GM12878 (cell line): ENCODE results near the gene ENPP7. TPM values are rescaled to one million over a fixed set of nuclear protein-coding genes. Genes with fewer than 3 reads are reported as not detected.

ENCODE experiments used
- ATAC-seq: fragments of 200-7000 bp; cut with Tn5 transposase; 3 replicates; pipeline ENCODE4 v1.9.1; 2020; ENCODE audit warnings: mild to moderate bottlenecking, moderate library complexity
- BruUV-seq: library from RNA; stranded (reverse); fragments of 400-500 nt; replicated peaks from 2 replicates; lab custom pipeline; 2021; lab: Mats Ljungman, UMichigan
- CTCF ChIA-PET: fragments of 300-600 bp; sonication (Branson Sonifier 250); formaldehyde crosslinking; extraction: SDS; loops from one replicate; lab custom pipeline; 2021; ENCODE audit warnings: inconsistent platforms; lab: Yijun Ruan, JAX
- POLR2A ChIA-PET: fragments of 350-600 bp; formaldehyde crosslinking; extraction: SDS; loops from one replicate; lab custom pipeline; 2021; ENCODE audit warnings: inconsistent platforms; lab: Charles Lee
- RAD21 ChIA-PET: fragments of 300-600 bp; sonication (Branson Sonifier 250); formaldehyde crosslinking; loops from one replicate; lab custom pipeline; 2023; ENCODE audit warnings: antibody characterized with exemption; ENCODE audit not compliant: unreplicated experiment; lab: Charles Lee
- SMC1A ChIA-PET: fragments of 300-600 bp; sonication (Branson Sonifier 250); formaldehyde crosslinking; loops from one replicate; lab custom pipeline; 2023; ENCODE audit not compliant: unreplicated experiment, uncharacterized antibody; lab: Charles Lee
- DNase-seq: peaks from one replicate; pipeline ENCODE4 v3.0.0-alpha.2; 2011; ENCODE audit warnings: low read depth, low spot score
- FAIRE-seq: peaks from 3 replicates; lab custom pipeline; 2011; peaks lifted over from hg19 to GRCh38; lab: Jason Lieb, UNC
- H2AFZ ChIP-seq: 2 replicates; pipeline ENCODE4 v1.6.0; 2011; ENCODE audit warnings: low read depth, low read length, control low read depth; ENCODE audit not compliant: control insufficient read depth
- H3K27ac ChIP-seq: 2 replicates; pipeline ENCODE4 v1.5.1; 2011; ENCODE audit warnings: control low read depth; ENCODE audit not compliant: control insufficient read depth, insufficient read depth
- H3K27me3 ChIP-seq, 2 experiments: replicated peaks in 1 of 2; 2 replicates each; pipeline versions ENCODE4 v1.6.0 to v1.6.1; 2011; ENCODE audit warnings: low read length in 1 of 2; ENCODE audit not compliant: control insufficient read depth in 2 of 2, insufficient read depth in 2 of 2
- H3K36me3 ChIP-seq, 2 experiments: 2 replicates each; pipeline ENCODE4 v1.5.1; 2011; ENCODE audit warnings: low read length in 1 of 2; ENCODE audit not compliant: control insufficient read depth in 2 of 2, insufficient read depth in 2 of 2
- H3K4me1 ChIP-seq: 2 replicates; pipeline ENCODE4 v1.6.1; 2011; ENCODE audit warnings: mild to moderate bottlenecking, low read length, moderate library complexity, mixed read lengths; ENCODE audit not compliant: control insufficient read depth, insufficient read depth
- H3K4me2 ChIP-seq: 2 replicates; pipeline ENCODE4 v1.6.0; 2011; ENCODE audit warnings: control low read depth; ENCODE audit not compliant: control insufficient read depth, insufficient read depth
- H3K4me3 ChIP-seq: fragments of 200-600 bp; sonication (generic); 2 replicates; pipeline ENCODE4 v1.5.1; 2016
- H3K79me2 ChIP-seq: 2 replicates; pipeline ENCODE4 v1.6.0; 2011; ENCODE audit warnings: low read length; ENCODE audit not compliant: control insufficient read depth, insufficient read depth
- H3K9ac ChIP-seq: 2 replicates; pipeline ENCODE4 v1.8.0; 2011; ENCODE audit warnings: low read length, control low read depth, mixed read lengths; ENCODE audit not compliant: control insufficient read depth, insufficient read depth
- H3K9me3 ChIP-seq: replicated peaks from 3 replicates; pipeline ENCODE4 v1.5.1; 2011; ENCODE audit warnings: mild to moderate bottlenecking, low read length; ENCODE audit not compliant: control insufficient read depth, insufficient read depth
- H4K20me1 ChIP-seq: 2 replicates; pipeline ENCODE4 v1.6.0; 2011; ENCODE audit not compliant: control insufficient read depth, insufficient read depth
- JUND ChIP-seq: IDR thresholded peaks from 2 replicates; pipeline ENCODE4 v1.6.1; 2012; ENCODE audit warnings: low read depth, mild to moderate bottlenecking, low read length, improper control_type of control experiment, moderate library complexity
- POU2F2 ChIP-seq: IDR thresholded peaks from 3 replicates; pipeline ENCODE4 v1.6.1; 2011; ENCODE audit warnings: low read depth, mild to moderate bottlenecking, low read length, borderline replicate concordance
- SPI1 ChIP-seq: IDR thresholded peaks from 2 replicates; pipeline ENCODE4 v1.6.1; 2011; ENCODE audit warnings: low read depth, mild to moderate bottlenecking, low read length, moderate library complexity, borderline replicate concordance; ENCODE audit not compliant: insufficient read depth
- WGBS: methylation state at CpG from one replicate; pipeline ENCODE4 v1.1.6; 2016; ENCODE audit warnings: low lambda C conversion rate; ENCODE audit not compliant: insufficient replicate concordance, insufficient coverage; ENCODE audit errors: missing lambda C conversion rate; 5-methylcytosine and 5-hydroxymethylcytosine counted together
- in situ Hi-C: fragments of 300-500 bp; cut with MboI; formaldehyde crosslinking; loops from 9 replicates; pipeline ENCODE4 v1.14.3; 2018; ENCODE audit warnings: mixed read lengths
- intact Hi-C: fragments of 100-400 bp; cut with micrococcal nuclease; formaldehyde crosslinking; loops from one replicate; pipeline ENCODE4 v1.14.2; 2022; ENCODE audit not compliant: unreplicated experiment
- polyA plus RNA-seq, 11 experiments: library from polyadenylated mRNA; depleted of rRNA in 4 of 11; unstranded in 6 of 11; stranded (reverse) in 5 of 11; fragments of >200 nt; fragmentation: Nextera tagmentation in 4 of 11; fragmentation: Illumina TruSeq in 1 of 11; extraction: Ambion mirVana in 4 of 11; extraction: Trizol in 1 of 11; gene quantifications; 1 replicate in 1 of 11; 2 replicates in 10 of 11; pipeline versions ENCODE4 v1.2.1 to v1.2.3, GENCODE V29; 2011 to 2016; ENCODE audit warnings: inconsistent platforms in 2 of 11, missing spikeins in 2 of 11, low read depth in 1 of 11
- total RNA-seq, 4 experiments: library from RNA; depleted of rRNA in 3 of 4; stranded (reverse); fragments of >200 nt in 3 of 4; fragmentation: Illumina TruSeq in 1 of 4; extraction: Trizol in 1 of 4; gene quantifications; 2 replicates each; pipeline versions ENCODE4 v1.2.1 to v1.2.3, GENCODE V29; 2013 to 2021
- TF ChIP-seq, protein P1 (sequence below): IDR thresholded peaks from 2 replicates; pipeline ENCODE4 v1.6.1; 2011; ENCODE audit warnings: mild to moderate bottlenecking, low read depth, low read length, moderate library complexity; ENCODE audit not compliant: insufficient replicate concordance
- TF ChIP-seq, protein P2 (sequence below): IDR thresholded peaks from 2 replicates; pipeline ENCODE4 v1.6.1; 2011; ENCODE audit warnings: borderline replicate concordance, low read depth, mild to moderate bottlenecking, moderate library complexity, low read length; ENCODE audit not compliant: insufficient read depth, poor library complexity, severe bottlenecking

ENPP7 gene
- total and polyA plus RNA-seq, 10 of the 15 experiments (the other 5 are each of a cell fraction or from before 2014, with no cell fraction given): 0.04 to 0.41 (median 0.18) TPM; not detected in 1

GRCh38 chr17:79690988-79691836 lies 39.5 kb upstream of the ENPP7 start:
- Histone ChIP-seq H3K27ac (no peak overlapping the region), H3K4me2 (no peak overlapping the region)
- ChIA-PET SMC1A (no interaction called here), CTCF (no interaction called here), POLR2A (no interaction called here)
- no peak for FAIRE-seq
- TF ChIP-seq JUND (no peak), SPI1 (no peak), POU2F2 (no peak)
- TF ChIP-seq, protein P1, sequence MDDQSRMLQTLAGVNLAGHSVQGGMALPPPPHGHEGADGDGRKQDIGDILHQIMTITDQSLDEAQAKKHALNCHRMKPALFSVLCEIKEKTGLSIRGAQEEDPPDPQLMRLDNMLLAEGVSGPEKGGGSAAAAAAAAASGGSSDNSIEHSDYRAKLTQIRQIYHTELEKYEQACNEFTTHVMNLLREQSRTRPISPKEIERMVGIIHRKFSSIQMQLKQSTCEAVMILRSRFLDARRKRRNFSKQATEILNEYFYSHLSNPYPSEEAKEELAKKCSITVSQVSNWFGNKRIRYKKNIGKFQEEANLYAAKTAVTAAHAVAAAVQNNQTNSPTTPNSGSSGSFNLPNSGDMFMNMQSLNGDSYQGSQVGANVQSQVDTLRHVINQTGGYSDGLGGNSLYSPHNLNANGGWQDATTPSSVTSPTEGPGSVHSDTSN: peak; percentile 2
- TF ChIP-seq, protein P2, sequence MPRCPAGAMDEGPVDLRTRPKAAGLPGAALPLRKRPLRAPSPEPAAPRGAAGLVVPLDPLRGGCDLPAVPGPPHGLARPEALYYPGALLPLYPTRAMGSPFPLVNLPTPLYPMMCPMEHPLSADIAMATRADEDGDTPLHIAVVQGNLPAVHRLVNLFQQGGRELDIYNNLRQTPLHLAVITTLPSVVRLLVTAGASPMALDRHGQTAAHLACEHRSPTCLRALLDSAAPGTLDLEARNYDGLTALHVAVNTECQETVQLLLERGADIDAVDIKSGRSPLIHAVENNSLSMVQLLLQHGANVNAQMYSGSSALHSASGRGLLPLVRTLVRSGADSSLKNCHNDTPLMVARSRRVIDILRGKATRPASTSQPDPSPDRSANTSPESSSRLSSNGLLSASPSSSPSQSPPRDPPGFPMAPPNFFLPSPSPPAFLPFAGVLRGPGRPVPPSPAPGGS: peak; percentile 88
- TF ChIP-seq, all 136 proteins: peak for 2
- 37% methylated on average over 21 of the region's 21 CpGs for WGBS
- ATAC-seq (no peak), DNase-seq (no peak)
- no peak overlapping the region for H2AFZ ChIP-seq
- H3K4me1 ChIP-seq: no peaks in the 10 kb centered on the region
- no peaks in the 10 kb centered on the region for H3K36me3 ChIP-seq
- no peaks in the 10 kb centered on the region; a peak in 2 of 4 replicates for H3K27me3 ChIP-seq
- no peaks in the 10 kb centered on the region for H3K9me3 ChIP-seq
- in situ Hi-C loops (no loop called here), intact Hi-C loops (no loop called here)
- H3K9ac ChIP-seq: no peak overlapping the region
- RAD21 ChIA-PET: no interaction called here
- no TSS peak for BruUV-seq
- H4K20me1 ChIP-seq: no peaks in the 10 kb centered on the region
- H3K79me2 ChIP-seq: no peaks in the 10 kb centered on the region
- H3K4me3 ChIP-seq: no peak overlapping the region
